ENCODE data around the gene TENT4B. TPM values are rescaled to one million over a fixed set of nuclear protein-coding genes. Genes with fewer than 3 reads are reported as not detected.

Gene TENT4B
- total RNA-seq, 2 donors from 2014 or later: 11.5 to 15.1 TPM

DNA sequence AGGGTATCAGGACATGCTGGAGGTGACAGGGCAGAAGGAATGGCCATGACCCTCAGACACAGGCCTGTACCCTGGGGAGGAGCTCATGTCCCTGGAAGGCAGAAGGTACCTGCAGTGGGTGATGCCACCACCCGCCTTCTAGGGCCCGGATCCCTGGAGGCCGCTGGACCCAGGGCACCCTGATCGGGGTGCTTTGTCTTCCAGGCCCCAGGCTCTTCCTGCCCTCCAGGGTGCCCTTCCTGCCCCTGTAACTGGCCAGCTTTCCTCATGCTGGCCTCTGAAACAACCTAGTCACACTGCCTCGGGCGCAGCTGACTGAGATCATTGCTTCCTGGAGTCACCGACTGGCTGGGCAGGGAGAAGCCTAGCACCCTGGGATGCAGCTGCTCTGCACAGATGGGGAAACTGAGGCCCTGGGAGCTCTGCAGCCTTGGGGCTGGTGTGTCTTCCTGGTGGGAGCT lies 119.0 kb downstream of the TENT4B start:
- no peak overlapping the region for H3K4me3 ChIP-seq
- no peaks in the 10 kb centered on the region for H3K9me3 ChIP-seq
- DNase-seq (ENCODE audit: low spot score): no peak
- TF ChIP-seq POLR2AphosphoS5 (IDR thresholded peaks at IDR 0.05) (no peak), POLR2A (IDR thresholded peaks at IDR 0.05) (no peak)
- TF ChIP-seq, protein P1, sequence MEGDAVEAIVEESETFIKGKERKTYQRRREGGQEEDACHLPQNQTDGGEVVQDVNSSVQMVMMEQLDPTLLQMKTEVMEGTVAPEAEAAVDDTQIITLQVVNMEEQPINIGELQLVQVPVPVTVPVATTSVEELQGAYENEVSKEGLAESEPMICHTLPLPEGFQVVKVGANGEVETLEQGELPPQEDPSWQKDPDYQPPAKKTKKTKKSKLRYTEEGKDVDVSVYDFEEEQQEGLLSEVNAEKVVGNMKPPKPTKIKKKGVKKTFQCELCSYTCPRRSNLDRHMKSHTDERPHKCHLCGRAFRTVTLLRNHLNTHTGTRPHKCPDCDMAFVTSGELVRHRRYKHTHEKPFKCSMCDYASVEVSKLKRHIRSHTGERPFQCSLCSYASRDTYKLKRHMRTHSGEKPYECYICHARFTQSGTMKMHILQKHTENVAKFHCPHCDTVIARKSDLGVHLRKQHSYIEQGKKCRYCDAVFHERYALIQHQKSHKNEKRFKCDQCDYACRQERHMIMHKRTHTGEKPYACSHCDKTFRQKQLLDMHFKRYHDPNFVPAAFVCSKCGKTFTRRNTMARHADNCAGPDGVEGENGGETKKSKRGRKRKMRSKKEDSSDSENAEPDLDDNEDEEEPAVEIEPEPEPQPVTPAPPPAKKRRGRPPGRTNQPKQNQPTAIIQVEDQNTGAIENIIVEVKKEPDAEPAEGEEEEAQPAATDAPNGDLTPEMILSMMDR (IDR thresholded peaks at IDR 0.05): no peak
- no peaks in the 10 kb centered on the region for H3K4me1 ChIP-seq (replicated peaks)
- no peaks in the 10 kb centered on the region for H3K36me3 ChIP-seq
- intact Hi-C loops (cut with DNase I): no loop called here
- no peaks in the 10 kb centered on the region for H3K27me3 ChIP-seq (replicated peaks; ENCODE audit: insufficient read depth)
- H3K27ac ChIP-seq: no peak overlapping the region
- WGBS: 75% methylated on average over 7 of the region's 7 CpGs

GRCh38 chr16:50272687-50273381 lies 119.7 kb downstream of the TENT4B start:
- WGBS: 99% methylated on average over 5 of the region's 5 CpGs
- Histone ChIP-seq H3K9me3 (no peaks in the 10 kb centered on the region), H3K4me3 (no peak overlapping the region), H3K27me3 (replicated peaks; ENCODE audit: insufficient read depth) (no peaks in the 10 kb centered on the region), H3K27ac (no peak overlapping the region), H3K36me3 (no peaks in the 10 kb centered on the region), H3K4me1 (replicated peaks) (no peaks in the 10 kb centered on the region)
- no peak for DNase-seq (ENCODE audit: low spot score)
- intact Hi-C loops (cut with DNase I): no loop called here
- no peak for TF ChIP-seq POLR2AphosphoS5 (IDR thresholded peaks at IDR 0.05)
- TF ChIP-seq, protein P1 (IDR thresholded peaks at IDR 0.05): no peak

GRCh38 chr16:50273382-50273690 lies 120.2 kb downstream of the TENT4B start:
- WGBS: 83% methylated on average over 1 of the region's 2 CpGs
- H3K9me3 ChIP-seq: no peaks in the 10 kb centered on the region
- H3K36me3 ChIP-seq: no peaks in the 10 kb centered on the region
- H3K4me1 ChIP-seq (replicated peaks): no peaks in the 10 kb centered on the region
- H3K27ac ChIP-seq: no peak overlapping the region
- no peaks in the 10 kb centered on the region for H3K27me3 ChIP-seq (replicated peaks; ENCODE audit: insufficient read depth)
- DNase-seq (ENCODE audit: low spot score): no peak
- intact Hi-C loops (cut with DNase I): no loop called here
- no peak overlapping the region for H3K4me3 ChIP-seq
- TF ChIP-seq POLR2A (IDR thresholded peaks at IDR 0.05) (no peak), POLR2AphosphoS5 (IDR thresholded peaks at IDR 0.05) (no peak)
- TF ChIP-seq, protein P1 (IDR thresholded peaks at IDR 0.05): no peak

DNA sequence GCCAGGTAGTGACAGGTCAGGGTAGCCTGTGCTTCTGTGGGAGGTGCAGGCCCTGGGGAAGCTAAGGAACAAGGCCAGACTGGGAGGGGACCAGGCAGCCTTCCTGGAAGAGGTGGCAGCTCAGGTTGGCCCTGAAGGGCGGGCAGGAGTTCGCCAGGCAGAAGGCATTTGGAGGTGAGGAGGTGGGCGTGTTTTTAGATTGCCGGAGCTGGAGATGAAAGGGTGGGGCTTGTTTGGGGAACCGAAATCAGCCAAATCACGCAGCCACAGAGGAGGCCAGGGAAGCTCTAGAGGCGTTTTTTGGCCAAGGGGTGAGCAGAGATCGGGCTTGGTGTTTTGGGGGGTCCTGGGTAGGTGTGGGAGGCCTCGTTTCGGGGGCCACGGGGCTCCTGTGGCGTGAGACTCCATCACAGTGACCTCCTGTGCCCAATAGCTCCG lies 120.8 kb downstream of the TENT4B start:
- H3K4me1 ChIP-seq (replicated peaks): no peaks in the 10 kb centered on the region
- no peak for DNase-seq (ENCODE audit: low spot score)
- TF ChIP-seq POLR2AphosphoS5 (IDR thresholded peaks at IDR 0.05) (no peak), POLR2A (IDR thresholded peaks at IDR 0.05) (no peak)
- TF ChIP-seq, protein P1 (IDR thresholded peaks at IDR 0.05): no peak
- H3K27me3 ChIP-seq (replicated peaks; ENCODE audit: insufficient read depth): no peaks in the 10 kb centered on the region
- no peak overlapping the region for H3K4me3 ChIP-seq
- intact Hi-C loops (cut with DNase I): no loop called here
- 77% methylated on average over 13 of the region's 13 CpGs for WGBS
- no peak overlapping the region for H3K27ac ChIP-seq
- no peaks in the 10 kb centered on the region for H3K9me3 ChIP-seq
- H3K36me3 ChIP-seq: no peaks in the 10 kb centered on the region
